D341Med (cell line): ENCODE data around the gene ARPP19.
"Not testable (repeated sequence)": the region's sequence is repeated elsewhere in the genome, so short reads cannot be mapped to it uniquely, and the experiment has no call there.

Source experiments
- DNase-seq: peaks from one replicate; pipeline ENCODE4 v3.0.0; 2012; ENCODE audit warnings: low spot score

Gene ARPP19

DNA sequence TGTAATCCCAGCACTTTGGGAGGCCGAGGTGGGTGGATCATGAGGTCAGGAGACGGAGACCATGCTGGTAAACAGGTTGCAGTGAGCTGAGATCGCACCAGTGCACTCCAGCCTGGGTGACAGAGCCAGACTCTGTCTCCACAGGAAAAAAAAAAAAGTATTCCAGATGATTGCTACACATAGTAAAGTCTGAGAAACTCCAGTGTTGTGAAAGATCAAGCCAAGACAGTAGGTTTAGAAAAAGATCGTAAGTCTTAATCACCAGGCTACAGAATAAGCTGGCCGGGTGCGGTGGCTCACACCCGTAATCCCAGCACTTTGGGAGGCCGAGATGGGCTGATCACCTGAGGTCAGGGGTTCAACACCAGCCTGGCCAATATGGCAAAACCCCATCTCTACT, 56.0 kb downstream of the ARPP19 start:
- DNase-seq = not testable (repeated sequence)

DNA sequence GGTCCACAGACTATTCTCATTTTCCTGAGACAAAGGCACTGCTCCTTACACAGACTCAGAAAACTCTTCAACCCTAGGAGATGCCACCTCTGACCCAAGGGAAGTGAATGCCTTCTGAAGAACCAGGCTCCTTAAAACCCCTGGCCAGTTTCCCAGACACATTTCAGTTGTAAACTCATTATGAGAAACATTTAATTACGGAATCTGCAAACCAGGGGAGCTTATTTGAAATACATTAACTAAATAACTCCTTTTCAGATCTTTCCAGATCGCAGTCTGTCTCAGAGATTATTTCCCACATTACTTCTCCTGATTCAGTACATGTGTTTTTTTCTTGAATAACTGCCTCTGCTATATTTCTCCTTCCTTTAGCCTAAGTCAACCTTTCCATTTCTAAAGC, 57.7 kb downstream of the ARPP19 start:
- no peak for DNase-seq

GRCh38 chr15:52509500-52510245, 59.2 kb downstream of the ARPP19 start:
- DNase-seq = no peak

- DNase-seq = no peak
Observed at GRCh38 chr15:52506549-52506948, 62.3 kb downstream of the ARPP19 start.

DNA sequence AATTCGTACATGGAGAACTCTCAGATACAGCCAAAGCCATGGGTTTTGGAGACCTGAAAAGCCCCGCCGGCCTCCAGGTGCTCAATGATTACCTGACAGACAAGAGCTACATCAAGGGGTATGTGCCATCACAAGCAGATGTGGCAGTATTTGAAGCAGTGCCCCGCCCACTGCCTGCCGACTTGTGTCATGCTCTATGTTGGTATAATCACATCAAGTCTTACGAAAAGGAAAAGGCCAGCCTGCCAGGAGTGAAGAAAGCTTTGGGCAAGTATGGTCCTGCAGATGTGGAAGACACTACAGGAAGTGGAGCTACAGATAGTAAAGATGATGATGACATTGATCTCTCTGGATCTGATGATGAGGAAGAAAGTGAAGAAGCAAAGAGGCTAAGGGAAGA, 63.7 kb downstream of the ARPP19 start:
- no peak for DNase-seq

DNA sequence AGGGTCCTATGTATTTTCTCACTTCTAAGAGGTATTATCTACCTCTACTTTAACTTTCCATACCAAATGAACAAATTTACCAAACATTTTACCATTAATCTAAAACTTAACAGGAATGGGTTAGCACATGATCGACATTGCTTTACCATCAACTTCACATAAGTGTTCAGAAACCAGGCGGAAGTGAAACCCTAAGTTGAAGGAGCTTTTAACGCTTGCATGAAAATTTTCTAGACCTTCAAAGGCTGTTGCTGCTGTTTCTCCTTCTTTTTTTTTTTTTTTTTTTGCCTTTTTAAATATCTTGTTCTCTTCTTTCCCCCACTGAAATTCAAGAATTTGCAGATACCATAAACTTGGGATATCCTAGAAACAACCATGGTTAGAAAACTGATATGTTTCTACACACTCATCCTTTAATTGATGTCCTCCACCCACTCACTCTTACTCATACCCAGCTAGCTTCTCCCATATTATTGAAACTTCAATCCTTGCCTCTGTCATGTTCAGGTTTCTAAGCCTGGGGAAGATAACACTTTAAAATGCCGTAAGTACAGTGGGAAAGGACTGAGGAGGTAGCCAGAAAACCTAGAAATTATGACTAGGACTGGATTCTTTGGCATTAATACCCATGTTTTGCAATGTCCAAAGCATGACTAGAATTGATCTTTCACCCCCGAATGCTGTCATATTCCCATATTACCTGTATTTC, 64.9 kb downstream of the ARPP19 start:
- DNase-seq = no peak

DNA sequence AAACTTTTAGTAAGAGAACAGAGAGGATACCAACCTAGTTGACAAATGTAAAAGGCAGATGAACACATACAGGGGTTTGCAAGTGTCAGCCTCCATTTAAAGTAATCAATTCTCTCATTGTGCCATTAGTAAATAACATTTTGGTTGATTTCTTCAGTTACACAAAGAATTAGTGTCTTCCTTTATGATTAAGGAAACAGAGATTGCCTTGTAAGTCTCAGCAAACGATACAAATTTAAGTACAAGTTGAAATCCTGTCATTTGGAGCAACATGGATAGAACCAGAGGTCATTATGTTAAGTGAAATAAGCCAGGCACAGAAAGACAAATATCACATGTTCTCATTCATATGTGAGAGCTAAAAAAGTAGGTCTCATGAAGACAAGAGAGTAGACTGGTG, 66.2 kb downstream of the ARPP19 start:
- DNase-seq = no peak

GRCh38 chr15:52499506-52499905, 69.3 kb downstream of the ARPP19 start:
- DNase-seq = no peak

GRCh38 chr15:52498706-52499105, 70.1 kb downstream of the ARPP19 start:
- DNase-seq = no peak
